Keratinocyte (primary cell): ENCODE data around the gene ITPR1.

Experiments
- EZH2 ChIP-seq: IDR thresholded peaks from one replicate; pipeline ENCODE4 v1.6.1; 2012; ENCODE audit warnings: inconsistent platforms, mild to moderate bottlenecking, low read length, moderate library complexity
- TF ChIP-seq, protein P1 (sequence below), 3 experiments: IDR thresholded peaks in 1 of 3; conservative IDR thresholded peaks in 1 of 3; optimal IDR thresholded peaks in 1 of 3; 2 replicates in 2 of 3; 3 replicates in 1 of 3; pipeline versions ENCODE3 to v1.5.1; 2011; ENCODE audit warnings: low read length in 3 of 3, mild to moderate bottlenecking in 3 of 3, moderate library complexity in 2 of 3, control low read depth in 1 of 3, inconsistent platforms in 1 of 3; ENCODE audit not compliant: insufficient read depth in 2 of 3; ENCODE audit errors: extremely low read depth in 1 of 3

DNA sequence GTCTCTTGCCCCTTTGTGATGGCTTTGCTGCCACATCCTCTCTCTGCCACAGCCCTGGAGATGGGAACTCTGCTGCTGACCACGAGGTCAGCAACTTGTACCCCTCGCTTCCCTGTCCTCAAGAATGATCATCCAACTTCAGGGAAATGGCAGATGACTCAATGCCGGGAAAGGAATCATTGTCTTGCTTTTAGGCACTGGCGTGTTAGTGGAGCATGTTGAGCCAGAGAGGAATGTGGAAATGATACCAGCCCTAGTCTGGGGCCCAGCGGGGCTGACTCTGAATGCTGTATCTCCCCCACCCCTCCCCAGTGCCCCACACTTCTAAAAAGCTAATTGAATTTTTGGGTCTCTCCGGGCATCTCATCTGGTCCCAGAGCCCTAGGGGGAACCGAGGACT is 301.2 kb downstream of the ITPR1 start:
- TF ChIP-seq, protein P1, sequence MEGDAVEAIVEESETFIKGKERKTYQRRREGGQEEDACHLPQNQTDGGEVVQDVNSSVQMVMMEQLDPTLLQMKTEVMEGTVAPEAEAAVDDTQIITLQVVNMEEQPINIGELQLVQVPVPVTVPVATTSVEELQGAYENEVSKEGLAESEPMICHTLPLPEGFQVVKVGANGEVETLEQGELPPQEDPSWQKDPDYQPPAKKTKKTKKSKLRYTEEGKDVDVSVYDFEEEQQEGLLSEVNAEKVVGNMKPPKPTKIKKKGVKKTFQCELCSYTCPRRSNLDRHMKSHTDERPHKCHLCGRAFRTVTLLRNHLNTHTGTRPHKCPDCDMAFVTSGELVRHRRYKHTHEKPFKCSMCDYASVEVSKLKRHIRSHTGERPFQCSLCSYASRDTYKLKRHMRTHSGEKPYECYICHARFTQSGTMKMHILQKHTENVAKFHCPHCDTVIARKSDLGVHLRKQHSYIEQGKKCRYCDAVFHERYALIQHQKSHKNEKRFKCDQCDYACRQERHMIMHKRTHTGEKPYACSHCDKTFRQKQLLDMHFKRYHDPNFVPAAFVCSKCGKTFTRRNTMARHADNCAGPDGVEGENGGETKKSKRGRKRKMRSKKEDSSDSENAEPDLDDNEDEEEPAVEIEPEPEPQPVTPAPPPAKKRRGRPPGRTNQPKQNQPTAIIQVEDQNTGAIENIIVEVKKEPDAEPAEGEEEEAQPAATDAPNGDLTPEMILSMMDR (optimal IDR thresholded peaks at IDR 0.05 in 1 of 3, IDR thresholded peaks at IDR 0.05 in 1 of 3, conservative IDR thresholded peaks at IDR 0.05 in 1 of 3; ENCODE audit: extremely low read depth in 1 of 3, insufficient read depth in 2 of 3, low read length in 3 of 3): no peak
- no peak for TF ChIP-seq EZH2
